WTC11 (cell line): ENCODE data around the gene SORCS2.

ENCODE experiments used
- NR2C2 ChIP-seq: sonication (generic); formaldehyde crosslinking; IDR thresholded peaks from 2 replicates; pipeline ENCODE4 v1.8.0; 2022; ENCODE audit warnings: mild to moderate bottlenecking, missing genetic modification reagents
- TF ChIP-seq, protein P1 (sequence below): sonication (generic); formaldehyde crosslinking; IDR thresholded peaks from 2 replicates; pipeline ENCODE4 v1.8.0; 2023; ENCODE audit warnings: missing genetic modification reagents
- TF ChIP-seq, protein P2 (sequence below): sonication (generic); formaldehyde crosslinking; IDR thresholded peaks from 2 replicates; pipeline ENCODE4 v1.8.0; 2022; ENCODE audit warnings: mild to moderate bottlenecking, missing genetic modification reagents
- TF ChIP-seq, protein P3 (sequence below): sonication (generic); formaldehyde crosslinking; IDR thresholded peaks from 2 replicates; pipeline ENCODE4 v1.8.0; 2022; ENCODE audit warnings: mild to moderate bottlenecking, missing genetic modification reagents
- TF ChIP-seq, protein P4 (sequence below): sonication (generic); formaldehyde crosslinking; IDR thresholded peaks from 2 replicates; pipeline ENCODE4 v1.8.0; 2022; ENCODE audit warnings: mild to moderate bottlenecking, missing genetic modification reagents
- TF ChIP-seq, protein P5 (sequence below): fragments of 200-600 bp; IDR thresholded peaks from 2 replicates; pipeline ENCODE4 v1.8.0; 2022; ENCODE audit warnings: antibody characterized with exemption

DNA sequence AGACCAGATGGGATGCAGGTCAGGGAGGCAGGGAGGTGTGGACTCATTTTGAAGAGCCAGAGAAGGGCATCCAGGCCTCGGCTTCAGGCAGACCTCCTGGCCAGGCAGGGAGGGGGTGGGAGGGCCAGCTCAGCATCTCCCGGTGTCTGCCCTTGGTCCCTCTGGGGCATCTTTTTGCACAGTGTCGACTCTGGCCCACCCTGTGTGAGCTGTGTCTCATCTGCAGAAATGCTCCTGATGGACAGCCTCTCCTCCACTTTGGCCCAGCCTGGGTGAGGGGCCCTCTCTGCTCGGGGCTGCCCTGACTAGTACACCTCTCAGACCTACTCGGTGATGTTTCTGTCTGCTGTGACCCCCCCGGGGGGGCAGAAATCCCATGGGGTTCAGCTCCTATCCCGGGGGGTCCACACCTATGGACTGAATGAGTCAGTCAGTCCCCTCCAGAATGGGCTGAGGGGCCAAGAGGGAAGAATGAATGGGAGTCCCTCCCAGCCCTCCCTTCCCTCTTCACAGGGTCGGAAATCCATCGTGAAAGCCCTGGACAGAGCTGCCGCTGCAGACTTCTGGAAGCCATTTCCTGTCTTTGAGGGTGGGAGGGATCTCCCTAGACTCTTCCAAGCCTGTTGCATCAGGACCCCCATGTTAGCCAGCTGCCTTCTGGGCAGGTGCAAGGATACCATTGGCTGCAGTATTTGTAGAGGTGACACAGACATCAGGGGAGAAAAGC lies 439.1 kb downstream of the SORCS2 start:
- TF ChIP-seq NR2C2 (CRISPR knock-in tag), result no peak
- TF ChIP-seq, protein P1, sequence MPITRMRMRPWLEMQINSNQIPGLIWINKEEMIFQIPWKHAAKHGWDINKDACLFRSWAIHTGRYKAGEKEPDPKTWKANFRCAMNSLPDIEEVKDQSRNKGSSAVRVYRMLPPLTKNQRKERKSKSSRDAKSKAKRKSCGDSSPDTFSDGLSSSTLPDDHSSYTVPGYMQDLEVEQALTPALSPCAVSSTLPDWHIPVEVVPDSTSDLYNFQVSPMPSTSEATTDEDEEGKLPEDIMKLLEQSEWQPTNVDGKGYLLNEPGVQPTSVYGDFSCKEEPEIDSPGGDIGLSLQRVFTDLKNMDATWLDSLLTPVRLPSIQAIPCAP (CRISPR knock-in tag), result no peak
- TF ChIP-seq, protein P2, sequence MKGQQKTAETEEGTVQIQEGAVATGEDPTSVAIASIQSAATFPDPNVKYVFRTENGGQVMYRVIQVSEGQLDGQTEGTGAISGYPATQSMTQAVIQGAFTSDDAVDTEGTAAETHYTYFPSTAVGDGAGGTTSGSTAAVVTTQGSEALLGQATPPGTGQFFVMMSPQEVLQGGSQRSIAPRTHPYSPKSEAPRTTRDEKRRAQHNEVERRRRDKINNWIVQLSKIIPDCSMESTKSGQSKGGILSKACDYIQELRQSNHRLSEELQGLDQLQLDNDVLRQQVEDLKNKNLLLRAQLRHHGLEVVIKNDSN, result no peak
- TF ChIP-seq, protein P3, sequence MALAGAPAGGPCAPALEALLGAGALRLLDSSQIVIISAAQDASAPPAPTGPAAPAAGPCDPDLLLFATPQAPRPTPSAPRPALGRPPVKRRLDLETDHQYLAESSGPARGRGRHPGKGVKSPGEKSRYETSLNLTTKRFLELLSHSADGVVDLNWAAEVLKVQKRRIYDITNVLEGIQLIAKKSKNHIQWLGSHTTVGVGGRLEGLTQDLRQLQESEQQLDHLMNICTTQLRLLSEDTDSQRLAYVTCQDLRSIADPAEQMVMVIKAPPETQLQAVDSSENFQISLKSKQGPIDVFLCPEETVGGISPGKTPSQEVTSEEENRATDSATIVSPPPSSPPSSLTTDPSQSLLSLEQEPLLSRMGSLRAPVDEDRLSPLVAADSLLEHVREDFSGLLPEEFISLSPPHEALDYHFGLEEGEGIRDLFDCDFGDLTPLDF (CRISPR knock-in tag), result no peak
- TF ChIP-seq, protein P4, sequence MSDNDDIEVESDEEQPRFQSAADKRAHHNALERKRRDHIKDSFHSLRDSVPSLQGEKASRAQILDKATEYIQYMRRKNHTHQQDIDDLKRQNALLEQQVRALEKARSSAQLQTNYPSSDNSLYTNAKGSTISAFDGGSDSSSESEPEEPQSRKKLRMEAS (CRISPR knock-in tag), result no peak
- TF ChIP-seq, protein P5, sequence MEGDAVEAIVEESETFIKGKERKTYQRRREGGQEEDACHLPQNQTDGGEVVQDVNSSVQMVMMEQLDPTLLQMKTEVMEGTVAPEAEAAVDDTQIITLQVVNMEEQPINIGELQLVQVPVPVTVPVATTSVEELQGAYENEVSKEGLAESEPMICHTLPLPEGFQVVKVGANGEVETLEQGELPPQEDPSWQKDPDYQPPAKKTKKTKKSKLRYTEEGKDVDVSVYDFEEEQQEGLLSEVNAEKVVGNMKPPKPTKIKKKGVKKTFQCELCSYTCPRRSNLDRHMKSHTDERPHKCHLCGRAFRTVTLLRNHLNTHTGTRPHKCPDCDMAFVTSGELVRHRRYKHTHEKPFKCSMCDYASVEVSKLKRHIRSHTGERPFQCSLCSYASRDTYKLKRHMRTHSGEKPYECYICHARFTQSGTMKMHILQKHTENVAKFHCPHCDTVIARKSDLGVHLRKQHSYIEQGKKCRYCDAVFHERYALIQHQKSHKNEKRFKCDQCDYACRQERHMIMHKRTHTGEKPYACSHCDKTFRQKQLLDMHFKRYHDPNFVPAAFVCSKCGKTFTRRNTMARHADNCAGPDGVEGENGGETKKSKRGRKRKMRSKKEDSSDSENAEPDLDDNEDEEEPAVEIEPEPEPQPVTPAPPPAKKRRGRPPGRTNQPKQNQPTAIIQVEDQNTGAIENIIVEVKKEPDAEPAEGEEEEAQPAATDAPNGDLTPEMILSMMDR, result no peak
